Fibroblast of lung (primary cell): ENCODE data around the gene PKHD1.

Experiments
- EZH2 ChIP-seq: IDR thresholded peaks from 2 replicates; pipeline ENCODE4 v1.5.1; 2012; ENCODE audit warnings: low read length, control low read depth, mild to moderate bottlenecking; ENCODE audit errors: missing control alignments
- TF ChIP-seq, protein P1 (sequence below), 2 donors: IDR thresholded peaks in 1 of 2; conservative IDR thresholded peaks in 1 of 2; 1 replicate in 1 of 2; 2 replicates in 1 of 2; pipeline ENCODE4 v1.5.1; 2011 to 2012; ENCODE audit warnings: low read length in 2 of 2, control low read depth in 1 of 2, inconsistent platforms in 1 of 2, low read depth in 1 of 2, mild to moderate bottlenecking in 1 of 2

DNA sequence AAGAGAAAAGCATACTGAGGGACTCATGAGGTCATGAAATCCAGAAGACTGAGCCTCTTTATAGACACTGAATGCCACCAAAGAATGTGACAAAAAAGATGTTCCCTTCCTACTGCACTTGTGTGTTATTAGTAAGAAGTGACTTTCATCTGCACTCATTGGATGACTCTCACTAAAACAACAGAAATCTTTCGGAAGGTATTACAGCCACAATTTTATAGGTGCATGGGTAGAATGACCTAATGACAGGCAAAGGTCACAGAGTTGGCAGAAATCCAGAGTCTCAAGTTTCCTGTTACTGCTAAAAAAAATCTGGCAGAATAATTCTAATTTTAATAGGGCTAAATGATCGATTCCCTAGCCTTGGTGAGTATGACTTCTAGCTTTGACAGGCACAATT lies 13.3 kb downstream of the PKHD1 start:
- no peak for TF ChIP-seq EZH2
- TF ChIP-seq, protein P1, sequence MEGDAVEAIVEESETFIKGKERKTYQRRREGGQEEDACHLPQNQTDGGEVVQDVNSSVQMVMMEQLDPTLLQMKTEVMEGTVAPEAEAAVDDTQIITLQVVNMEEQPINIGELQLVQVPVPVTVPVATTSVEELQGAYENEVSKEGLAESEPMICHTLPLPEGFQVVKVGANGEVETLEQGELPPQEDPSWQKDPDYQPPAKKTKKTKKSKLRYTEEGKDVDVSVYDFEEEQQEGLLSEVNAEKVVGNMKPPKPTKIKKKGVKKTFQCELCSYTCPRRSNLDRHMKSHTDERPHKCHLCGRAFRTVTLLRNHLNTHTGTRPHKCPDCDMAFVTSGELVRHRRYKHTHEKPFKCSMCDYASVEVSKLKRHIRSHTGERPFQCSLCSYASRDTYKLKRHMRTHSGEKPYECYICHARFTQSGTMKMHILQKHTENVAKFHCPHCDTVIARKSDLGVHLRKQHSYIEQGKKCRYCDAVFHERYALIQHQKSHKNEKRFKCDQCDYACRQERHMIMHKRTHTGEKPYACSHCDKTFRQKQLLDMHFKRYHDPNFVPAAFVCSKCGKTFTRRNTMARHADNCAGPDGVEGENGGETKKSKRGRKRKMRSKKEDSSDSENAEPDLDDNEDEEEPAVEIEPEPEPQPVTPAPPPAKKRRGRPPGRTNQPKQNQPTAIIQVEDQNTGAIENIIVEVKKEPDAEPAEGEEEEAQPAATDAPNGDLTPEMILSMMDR (conservative IDR thresholded peaks at IDR 0.05 in 1 of 2, IDR thresholded peaks at IDR 0.05 in 1 of 2; ENCODE audit: low read depth in 1 of 2, low read length in 2 of 2): no peak
